MM.1S (cell line): ENCODE results near the gene PTPRG.
A peak's percentile ranks its signal among the peaks of the same experiment; 100 is the strongest.

ENCODE experiments used
- DNase-seq: peaks from one replicate; pipeline ENCODE4 v3.0.0-alpha.2; 2015
- H2AFZ ChIP-seq: fragments of 300-600 bp; sonication (generic); 2 replicates; pipeline ENCODE4 v1.6.0; 2016; ENCODE audit warnings: antibody characterized with exemption, low read length
- H3F3A ChIP-seq: fragments of 300-600 bp; sonication (generic); 2 replicates; pipeline ENCODE4 v1.6.1; 2016; ENCODE audit warnings: mild to moderate bottlenecking, antibody characterized with exemption, low read length, moderate library complexity, mixed read lengths; ENCODE audit not compliant: insufficient read depth
- H3K27ac ChIP-seq: fragments of 300-600 bp; sonication (generic); 2 replicates; pipeline ENCODE4 v1.5.1; 2016; ENCODE audit warnings: mild to moderate bottlenecking, low read length
- H3K27me3 ChIP-seq: fragments of 300-600 bp; sonication (generic); replicated peaks from 2 replicates; pipeline ENCODE4 v1.6.0; 2016; ENCODE audit warnings: low read length; ENCODE audit not compliant: insufficient read depth
- H3K36me3 ChIP-seq: fragments of 300-600 bp; sonication (generic); replicated peaks from 2 replicates; pipeline ENCODE4 v1.6.1; 2016; ENCODE audit warnings: mild to moderate bottlenecking, low read length, mixed read lengths; ENCODE audit not compliant: insufficient read depth
- H3K4me1 ChIP-seq: fragments of 300-600 bp; sonication (generic); 2 replicates; pipeline ENCODE4 v1.6.1; 2016; ENCODE audit warnings: low read length, mixed read lengths
- H3K4me2 ChIP-seq: fragments of 300-600 bp; sonication (generic); 2 replicates; pipeline ENCODE4 v1.6.0; 2016; ENCODE audit warnings: low read depth, low read length
- H3K4me3 ChIP-seq: fragments of 300-600 bp; sonication (generic); 2 replicates; pipeline ENCODE4 v1.5.1; 2016; ENCODE audit warnings: low read length, mixed read lengths
- H3K79me2 ChIP-seq: fragments of 300-600 bp; sonication (generic); 2 replicates; pipeline ENCODE4 v1.6.1; 2016; ENCODE audit warnings: mixed run types, low read length, mixed read lengths
- H3K9ac ChIP-seq: fragments of 300-600 bp; sonication (generic); 2 replicates; pipeline ENCODE4 v1.6.1; 2016; ENCODE audit warnings: low read length, mixed read lengths
- H3K9me2 ChIP-seq: fragments of 300-600 bp; sonication (generic); replicated peaks from 2 replicates; pipeline ENCODE4 v1.6.1; 2016; ENCODE audit warnings: mild to moderate bottlenecking, low read length, mixed read lengths; ENCODE audit not compliant: insufficient read depth
- H3K9me3 ChIP-seq: fragments of 300-600 bp; sonication (generic); replicated peaks from 2 replicates; pipeline ENCODE4 v1.6.1; 2016; ENCODE audit warnings: mild to moderate bottlenecking, low read length, mixed read lengths; ENCODE audit not compliant: insufficient read depth
- H4K20me1 ChIP-seq: fragments of 300-600 bp; sonication (generic); 2 replicates; pipeline ENCODE4 v1.6.1; 2016; ENCODE audit warnings: mild to moderate bottlenecking, low read length, moderate library complexity, mixed read lengths; ENCODE audit not compliant: insufficient read depth
- CTCF ChIP-seq: fragments of 300-600 bp; sonication (generic); IDR thresholded peaks from 2 replicates; pipeline ENCODE4 v1.5.1; 2016; ENCODE audit warnings: antibody characterized with exemption, low read length, mixed read lengths
- EZH2 ChIP-seq: fragments of 300-600 bp; sonication (generic); optimal IDR thresholded peaks from 2 replicates; pipeline ENCODE3; 2017; ENCODE audit warnings: low read depth, mild to moderate bottlenecking, antibody characterized with exemption, low read length, mixed read lengths
- EZH2phosphoT487 ChIP-seq: fragments of 300-600 bp; sonication (generic); IDR thresholded peaks from 2 replicates; pipeline ENCODE4 v1.6.1; 2018; ENCODE audit warnings: antibody characterized with exemption, low read length

The PTPRG gene

GRCh38 chr3:61666615-61667330, 105.4 kb downstream of the PTPRG start:
- TF ChIP-seq EZH2phosphoT487, result no peak
- no peak for TF ChIP-seq CTCF
- no peak for TF ChIP-seq EZH2
- Histone ChIP-seq H3K36me3 (no peaks in the 10 kb centered on the region), H3K9me2 (no peaks in the 10 kb centered on the region), H3F3A (peaks cover 18% of the 10 kb centered on the region), H3K27ac (no peak overlapping the region), H3K4me3 (no peak overlapping the region), H3K27me3 (no peaks in the 10 kb centered on the region), H3K79me2 (peaks cover 40% of the 10 kb centered on the region), H3K9ac (no peak overlapping the region), H3K4me2 (no peak overlapping the region), H4K20me1 (no peaks in the 10 kb centered on the region), H2AFZ (no peak overlapping the region), H3K9me3 (no peaks in the 10 kb centered on the region), H3K4me1 (peaks cover 28% of the 10 kb centered on the region)
- no peak for DNase-seq

- H3K36me3 ChIP-seq, result no peaks in the 10 kb centered on the region
- TF ChIP-seq CTCF (no peak), EZH2phosphoT487 (no peak), EZH2 (no peak)
- no peak overlapping the region for H2AFZ ChIP-seq
- peaks cover 35% of the 10 kb centered on the region for H3K79me2 ChIP-seq
- H3K9me3 ChIP-seq, result no peaks in the 10 kb centered on the region
- no peak overlapping the region for H3K4me3 ChIP-seq
- no peak overlapping the region for H3K27ac ChIP-seq
- H3K4me2 ChIP-seq, result 0 out of 2 replicates have a peak overlapping the region, but pooled peaks have one; percentile 69
- no peak for DNase-seq
- H3K27me3 ChIP-seq, result no peaks in the 10 kb centered on the region
- H3K9me2 ChIP-seq, result no peaks in the 10 kb centered on the region
- H3K4me1 ChIP-seq, result peaks cover 28% of the 10 kb centered on the region
- H4K20me1 ChIP-seq, result no peaks in the 10 kb centered on the region
- peaks cover 18% of the 10 kb centered on the region for H3F3A ChIP-seq
- H3K9ac ChIP-seq, result no peak overlapping the region
Measured at GRCh38 chr3:61667383-61667782, 106.0 kb downstream of the PTPRG start.

- H3K36me3 ChIP-seq, result no peaks in the 10 kb centered on the region
- DNase-seq, result peak; percentile 16
- 0 out of 2 replicates have a peak overlapping the region, but pooled peaks have one; percentile 9 for H2AFZ ChIP-seq
- peaks cover 28% of the 10 kb centered on the region for H3K4me1 ChIP-seq
- no peaks in the 10 kb centered on the region for H3K27me3 ChIP-seq
- H3K9ac ChIP-seq, result peak overlapping the region; percentile 23; the same call in 1 of the 2 replicates
- H3F3A ChIP-seq, result peaks cover 18% of the 10 kb centered on the region
- peak overlapping the region; percentile 57; the same call in 1 of the 2 replicates for H3K27ac ChIP-seq
- no peaks in the 10 kb centered on the region for H3K9me3 ChIP-seq
- TF ChIP-seq EZH2phosphoT487 (no peak), CTCF (no peak), EZH2 (no peak)
- H3K4me2 ChIP-seq, result peak overlapping the region; percentile 69
- peak overlapping the region; percentile 10 for H3K4me3 ChIP-seq
- H3K9me2 ChIP-seq, result no peaks in the 10 kb centered on the region
- peaks cover 32% of the 10 kb centered on the region for H3K79me2 ChIP-seq
- H4K20me1 ChIP-seq, result no peaks in the 10 kb centered on the region
Measured at GRCh38 chr3:61667814-61668213, 106.4 kb downstream of the PTPRG start.
